Keratinocyte (primary cell): ENCODE measurements around the gene ZFX. TPM values are rescaled to one million over a fixed set of nuclear protein-coding genes. Genes with fewer than 3 reads are reported as not detected.

ENCODE experiments used
- DNase-seq: peaks from one replicate; pipeline ENCODE4 v3.0.0-alpha.2; 2011; ENCODE audit warnings: low read depth, missing footprints, low spot score
- FAIRE-seq: peaks from 2 replicates; lab custom pipeline; 2011; peaks lifted over from hg19 to GRCh38; lab: Jason Lieb, UNC
- H2AFZ ChIP-seq: 2 replicates; pipeline ENCODE4 v1.6.0; 2012; ENCODE audit warnings: low read length, control low read depth, inconsistent platforms; ENCODE audit not compliant: control insufficient read depth
- H3K27ac ChIP-seq: 2 replicates; pipeline ENCODE4 v1.5.1; 2011; ENCODE audit warnings: low read length; ENCODE audit not compliant: control insufficient read depth, insufficient read depth
- H3K27me3 ChIP-seq: 3 replicates; pipeline ENCODE4 v1.6.0; 2011; ENCODE audit warnings: low read length; ENCODE audit not compliant: control insufficient read depth, insufficient read depth; ENCODE audit errors: extremely low read depth
- H3K36me3 ChIP-seq, 2 experiments: 2 replicates in 1 of 2; 3 replicates in 1 of 2; pipeline ENCODE4 v1.5.1; 2011; ENCODE audit warnings: low read length in 2 of 2, mild to moderate bottlenecking in 1 of 2; ENCODE audit not compliant: control insufficient read depth in 2 of 2, insufficient read depth in 2 of 2; ENCODE audit errors: extremely low read depth in 1 of 2
- H3K4me1 ChIP-seq: 3 replicates; pipeline ENCODE4 v1.5.1; 2011; ENCODE audit warnings: low read length; ENCODE audit not compliant: control insufficient read depth, insufficient read depth; ENCODE audit errors: extremely low read depth
- H3K4me2 ChIP-seq: 3 replicates; pipeline ENCODE4 v1.6.0; 2011; ENCODE audit warnings: low read depth, low read length; ENCODE audit not compliant: control insufficient read depth, insufficient read depth; ENCODE audit errors: extremely low read depth
- H3K4me3 ChIP-seq, 3 experiments: fragments of 200-600 bp in 1 of 3; sonication (generic) in 1 of 3; 2 replicates in 2 of 3; 3 replicates in 1 of 3; pipeline ENCODE4 v1.5.1; 2011 to 2016; ENCODE audit warnings: low read length in 3 of 3, mild to moderate bottlenecking in 3 of 3, control low read depth in 2 of 3, inconsistent platforms in 1 of 3, low read depth in 1 of 3, mixed read lengths in 1 of 3, mixed run types in 1 of 3, moderate library complexity in 1 of 3; ENCODE audit not compliant: control insufficient read depth in 2 of 3, insufficient read depth in 2 of 3; ENCODE audit errors: extremely low read depth in 1 of 3
- H3K79me2 ChIP-seq: 2 replicates; pipeline ENCODE4 v1.6.0; 2012; ENCODE audit warnings: low read length; ENCODE audit not compliant: control insufficient read depth, insufficient read depth
- H3K9ac ChIP-seq: 3 replicates; pipeline ENCODE4 v1.6.0; 2011; ENCODE audit warnings: low read length; ENCODE audit not compliant: control insufficient read depth, insufficient read depth; ENCODE audit errors: extremely low read depth
- H3K9me1 ChIP-seq: 3 replicates; pipeline ENCODE4 v1.6.0; 2011; ENCODE audit warnings: low read length; ENCODE audit not compliant: control insufficient read depth, insufficient read depth; ENCODE audit errors: extremely low read depth
- H3K9me3 ChIP-seq: 2 replicates; pipeline ENCODE4 v1.5.1; 2012; ENCODE audit warnings: low read depth, low read length; ENCODE audit not compliant: control insufficient read depth
- H4K20me1 ChIP-seq: 3 replicates; pipeline ENCODE4 v1.6.0; 2011; ENCODE audit warnings: low read length; ENCODE audit not compliant: control insufficient read depth, insufficient read depth; ENCODE audit errors: extremely low read depth
- EZH2 ChIP-seq: IDR thresholded peaks from one replicate; pipeline ENCODE4 v1.6.1; 2012; ENCODE audit warnings: inconsistent platforms, mild to moderate bottlenecking, low read length, moderate library complexity
- dilution Hi-C: fragments of 300-500 bp; cut with MboI; formaldehyde crosslinking; loops from one replicate; pipeline ENCODE4 v1.7.0; 2020; ENCODE audit warnings: low sequenced_read_pairs; ENCODE audit not compliant: extremely low pct_ligation_motif_present
- polyA plus RNA-seq, 5 experiments: library from polyadenylated mRNA; depleted of rRNA in 3 of 5; stranded (reverse) in 3 of 5; stranded (forward) in 1 of 5; unstranded in 1 of 5; fragments of >200 nt; gene quantifications; 1 replicate in 1 of 5; 2 replicates in 3 of 5; 3 replicates in 1 of 5; pipeline versions ENCODE4 v1.2.1 to v1.2.3, GENCODE V29; 2011 to 2012; ENCODE audit warnings: missing spikeins in 2 of 5, low read depth in 1 of 5, low replicate concordance in 1 of 5
- TF ChIP-seq, protein P1 (sequence below), 3 experiments: IDR thresholded peaks in 1 of 3; conservative IDR thresholded peaks in 1 of 3; optimal IDR thresholded peaks in 1 of 3; 2 replicates in 2 of 3; 3 replicates in 1 of 3; pipeline versions ENCODE3 to v1.5.1; 2011; ENCODE audit warnings: low read length in 3 of 3, mild to moderate bottlenecking in 3 of 3, moderate library complexity in 2 of 3, control low read depth in 1 of 3, inconsistent platforms in 1 of 3; ENCODE audit not compliant: insufficient read depth in 2 of 3; ENCODE audit errors: extremely low read depth in 1 of 3

The ZFX gene
- polyA plus RNA-seq, 1 donor (not counting 4 experiments of a cell fraction or from before 2014, with no cell fraction given): 24.3 TPM

DNA sequence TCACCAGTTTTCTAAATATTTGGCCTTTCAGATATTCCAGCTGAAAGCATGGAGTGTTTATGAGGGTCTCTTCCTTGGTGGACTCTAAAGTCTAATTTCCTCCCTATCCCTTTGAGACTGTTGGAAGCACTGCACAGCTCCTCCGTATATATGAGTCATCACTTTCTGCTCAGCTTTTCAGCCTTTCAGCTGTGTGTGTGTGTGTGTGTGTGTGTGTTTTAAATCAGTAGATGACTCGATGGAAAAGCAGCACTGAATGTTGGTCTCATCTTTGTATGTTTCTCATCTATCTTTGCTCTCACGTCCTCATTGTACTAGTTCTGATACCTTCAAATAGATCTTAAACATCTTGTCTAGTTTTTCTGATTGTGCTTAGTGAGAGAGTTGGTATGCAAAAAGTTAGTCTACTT is 81.6 kb downstream of the ZFX start:
- no peak overlapping the region for H3K4me3 ChIP-seq
- no peak overlapping the region for H3K9ac ChIP-seq
- no peaks in the 10 kb centered on the region for H3K9me3 ChIP-seq

DNA sequence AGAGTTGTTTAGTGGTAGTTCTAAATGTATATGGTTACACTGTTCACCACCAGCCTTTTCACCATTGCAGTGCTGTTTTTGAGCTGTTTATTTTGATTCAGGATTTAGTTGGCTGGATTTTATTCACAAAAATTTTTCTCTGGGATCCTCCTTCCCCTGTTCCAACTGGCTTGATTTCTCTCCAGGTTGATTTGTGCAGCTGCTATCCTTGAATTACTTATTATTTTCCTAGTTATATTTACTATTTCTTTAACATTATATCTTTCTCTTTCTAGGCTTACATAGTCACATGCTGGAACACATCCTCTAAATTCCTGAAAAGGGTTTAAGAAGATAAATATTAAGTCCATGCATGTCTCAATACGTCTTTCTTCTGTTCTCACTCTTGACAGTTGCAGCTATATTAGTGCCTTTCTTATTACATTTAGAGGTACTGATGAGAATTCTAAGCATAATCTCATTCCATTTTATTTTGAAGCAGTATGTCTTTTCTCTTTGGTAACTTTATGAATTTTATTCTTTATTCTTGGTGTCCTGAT is 82.2 kb downstream of the ZFX start:
- no peak overlapping the region for H3K27ac ChIP-seq
- no peak for FAIRE-seq
- H3K27me3 ChIP-seq: no peaks in the 10 kb centered on the region
- H3K4me3 ChIP-seq: peak overlapping the region in 1 of 3 experiments; percentile 0
- no peaks in the 10 kb centered on the region for H3K9me1 ChIP-seq
- no peaks in the 10 kb centered on the region for H3K9me3 ChIP-seq
- no peaks in the 10 kb centered on the region for H3K36me3 ChIP-seq
- dilution Hi-C loops: no loop called here
- H2AFZ ChIP-seq: no peak overlapping the region
- peak overlapping the region; percentile 53 for H3K4me2 ChIP-seq
- TF ChIP-seq, protein P1, sequence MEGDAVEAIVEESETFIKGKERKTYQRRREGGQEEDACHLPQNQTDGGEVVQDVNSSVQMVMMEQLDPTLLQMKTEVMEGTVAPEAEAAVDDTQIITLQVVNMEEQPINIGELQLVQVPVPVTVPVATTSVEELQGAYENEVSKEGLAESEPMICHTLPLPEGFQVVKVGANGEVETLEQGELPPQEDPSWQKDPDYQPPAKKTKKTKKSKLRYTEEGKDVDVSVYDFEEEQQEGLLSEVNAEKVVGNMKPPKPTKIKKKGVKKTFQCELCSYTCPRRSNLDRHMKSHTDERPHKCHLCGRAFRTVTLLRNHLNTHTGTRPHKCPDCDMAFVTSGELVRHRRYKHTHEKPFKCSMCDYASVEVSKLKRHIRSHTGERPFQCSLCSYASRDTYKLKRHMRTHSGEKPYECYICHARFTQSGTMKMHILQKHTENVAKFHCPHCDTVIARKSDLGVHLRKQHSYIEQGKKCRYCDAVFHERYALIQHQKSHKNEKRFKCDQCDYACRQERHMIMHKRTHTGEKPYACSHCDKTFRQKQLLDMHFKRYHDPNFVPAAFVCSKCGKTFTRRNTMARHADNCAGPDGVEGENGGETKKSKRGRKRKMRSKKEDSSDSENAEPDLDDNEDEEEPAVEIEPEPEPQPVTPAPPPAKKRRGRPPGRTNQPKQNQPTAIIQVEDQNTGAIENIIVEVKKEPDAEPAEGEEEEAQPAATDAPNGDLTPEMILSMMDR (optimal IDR thresholded peaks at IDR 0.05 in 1 of 3, IDR thresholded peaks at IDR 0.05 in 1 of 3, conservative IDR thresholded peaks at IDR 0.05 in 1 of 3; ENCODE audit: extremely low read depth in 1 of 3, insufficient read depth in 2 of 3, low read length in 3 of 3): no peak
- no peak for TF ChIP-seq EZH2
- H3K9ac ChIP-seq: no peak overlapping the region
- no peak for DNase-seq
- no peaks in the 10 kb centered on the region for H4K20me1 ChIP-seq
- peaks cover 15% of the 10 kb centered on the region for H3K4me1 ChIP-seq
- H3K79me2 ChIP-seq: no peaks in the 10 kb centered on the region

More for the DNA sequence above, 81.6 kb downstream of the ZFX start:
- Histone ChIP-seq H2AFZ (peak overlapping the region; percentile 42), H4K20me1 (no peaks in the 10 kb centered on the region), H3K4me1 (peaks cover 15% of the 10 kb centered on the region), H3K27ac (no peak overlapping the region), H3K36me3 (no peaks in the 10 kb centered on the region), H3K79me2 (no peaks in the 10 kb centered on the region), H3K4me2 (peak overlapping the region; percentile 53), H3K9me1 (no peaks in the 10 kb centered on the region), H3K27me3 (no peaks in the 10 kb centered on the region)
- FAIRE-seq (peak; percentile 84), DNase-seq (peak; percentile 21)
- TF ChIP-seq, protein P1 (optimal IDR thresholded peaks at IDR 0.05 in 1 of 3, IDR thresholded peaks at IDR 0.05 in 1 of 3, conservative IDR thresholded peaks at IDR 0.05 in 1 of 3; ENCODE audit: extremely low read depth in 1 of 3, insufficient read depth in 2 of 3, low read length in 3 of 3): no peak
- no peak for TF ChIP-seq EZH2
- dilution Hi-C loops: no loop called here
